ENCODE data around the gene MOGAT3. TPM values are rescaled to one million over a fixed set of nuclear protein-coding genes. Genes with fewer than 3 reads are reported as not detected.

Gene MOGAT3
- total and polyA plus RNA-seq, 9 of the 15 experiments (the other 6 are each of a cell fraction or from before 2014, with no cell fraction given), result 0.07 to 0.17 (median 0.13) TPM; not detected in 6

- TF ChIP-seq ATF1 (CRISPR knock-in tag; IDR thresholded peaks at IDR 0.05) (peak; percentile 44), ATF1 (tag; IDR thresholded peaks at IDR 0.05) (peak; percentile 94), PBX2 (CRISPR knock-in tag; IDR thresholded peaks at IDR 0.05; ENCODE audit: low read depth) (peak; percentile 32), PBX2 (tag; conservative IDR thresholded peaks at IDR 0.05; ENCODE audit: low read depth) (no peak), NCOA2 (IDR thresholded peaks at IDR 0.05; ENCODE audit: partially characterized antibody in 2 of 2) (no peak), MECOM (CRISPR knock-in tag; IDR thresholded peaks at IDR 0.05) (0 out of 2 replicates have a peak, but pooled peaks have one; percentile 13), ZNF766 (CRISPR knock-in tag; conservative IDR thresholded peaks at IDR 0.05) (peak; percentile 86), RHOXF2B (CRISPR knock-in tag; conservative IDR thresholded peaks at IDR 0.05) (no peak), KLF13 (tag; IDR thresholded peaks at IDR 0.05; ENCODE audit: borderline replicate concordance, low read depth) (peak; percentile 81; the same call in 1 of the 2 replicates), POU5F1 (IDR thresholded peaks at IDR 0.05; ENCODE audit: borderline replicate concordance, low read depth, low read length, partially characterized antibody) (no peak), ZKSCAN3 (CRISPR knock-in tag; IDR thresholded peaks at IDR 0.05) (no peak), ZFP30 (CRISPR knock-in tag; IDR thresholded peaks at IDR 0.05; ENCODE audit: borderline replicate concordance) (no peak), GTF3C2 (IDR thresholded peaks at IDR 0.05; ENCODE audit: borderline replicate concordance, extremely low read depth, insufficient read length) (no peak), BHLHE40 (IDR thresholded peaks at IDR 0.05; ENCODE audit: low read length) (peak; percentile 96), HMG20A (CRISPR knock-in tag; conservative IDR thresholded peaks at IDR 0.05) (no peak), SMARCA5 (IDR thresholded peaks at IDR 0.05) (no peak)
- TF ChIP-seq, protein P1, sequence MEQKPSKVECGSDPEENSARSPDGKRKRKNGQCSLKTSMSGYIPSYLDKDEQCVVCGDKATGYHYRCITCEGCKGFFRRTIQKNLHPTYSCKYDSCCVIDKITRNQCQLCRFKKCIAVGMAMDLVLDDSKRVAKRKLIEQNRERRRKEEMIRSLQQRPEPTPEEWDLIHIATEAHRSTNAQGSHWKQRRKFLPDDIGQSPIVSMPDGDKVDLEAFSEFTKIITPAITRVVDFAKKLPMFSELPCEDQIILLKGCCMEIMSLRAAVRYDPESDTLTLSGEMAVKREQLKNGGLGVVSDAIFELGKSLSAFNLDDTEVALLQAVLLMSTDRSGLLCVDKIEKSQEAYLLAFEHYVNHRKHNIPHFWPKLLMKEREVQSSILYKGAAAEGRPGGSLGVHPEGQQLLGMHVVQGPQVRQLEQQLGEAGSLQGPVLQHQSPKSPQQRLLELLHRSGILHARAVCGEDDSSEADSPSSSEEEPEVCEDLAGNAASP (IDR thresholded peaks at IDR 0.05), result no peak
- TF ChIP-seq, protein P2, sequence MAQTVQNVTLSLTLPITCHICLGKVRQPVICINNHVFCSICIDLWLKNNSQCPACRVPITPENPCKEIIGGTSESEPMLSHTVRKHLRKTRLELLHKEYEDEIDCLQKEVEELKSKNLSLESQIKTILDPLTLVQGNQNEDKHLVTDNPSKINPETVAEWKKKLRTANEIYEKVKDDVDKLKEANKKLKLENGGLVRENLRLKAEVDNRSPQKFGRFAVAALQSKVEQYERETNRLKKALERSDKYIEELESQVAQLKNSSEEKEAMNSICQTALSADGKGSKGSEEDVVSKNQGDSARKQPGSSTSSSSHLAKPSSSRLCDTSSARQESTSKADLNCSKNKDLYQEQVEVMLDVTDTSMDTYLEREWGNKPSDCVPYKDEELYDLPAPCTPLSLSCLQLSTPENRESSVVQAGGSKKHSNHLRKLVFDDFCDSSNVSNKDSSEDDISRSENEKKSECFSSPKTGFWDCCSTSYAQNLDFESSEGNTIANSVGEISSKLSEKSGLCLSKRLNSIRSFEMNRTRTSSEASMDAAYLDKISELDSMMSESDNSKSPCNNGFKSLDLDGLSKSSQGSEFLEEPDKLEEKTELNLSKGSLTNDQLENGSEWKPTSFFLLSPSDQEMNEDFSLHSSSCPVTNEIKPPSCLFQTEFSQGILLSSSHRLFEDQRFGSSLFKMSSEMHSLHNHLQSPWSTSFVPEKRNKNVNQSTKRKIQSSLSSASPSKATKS (CRISPR knock-in tag; IDR thresholded peaks at IDR 0.05), result no peak
Observed at GRCh38 chr7:101165075-101165957, 35.5 kb downstream of the MOGAT3 start, which contains the start of gene VGF (continued).

All from K562 (cell line).